GM10266 (cell line): Measurements from ENCODE around the gene KIAA0825.

ENCODE experiments used
- DNase-seq: peaks from one replicate; pipeline ENCODE4 v3.0.0; 2012; ENCODE audit errors: extremely low spot score
- CTCF ChIP-seq: IDR thresholded peaks from 2 replicates; pipeline ENCODE4 v1.5.1; 2012; ENCODE audit warnings: mild to moderate bottlenecking, low read depth; ENCODE audit not compliant: control insufficient read depth, insufficient read depth; ENCODE audit errors: missing control alignments

The KIAA0825 gene

DNA sequence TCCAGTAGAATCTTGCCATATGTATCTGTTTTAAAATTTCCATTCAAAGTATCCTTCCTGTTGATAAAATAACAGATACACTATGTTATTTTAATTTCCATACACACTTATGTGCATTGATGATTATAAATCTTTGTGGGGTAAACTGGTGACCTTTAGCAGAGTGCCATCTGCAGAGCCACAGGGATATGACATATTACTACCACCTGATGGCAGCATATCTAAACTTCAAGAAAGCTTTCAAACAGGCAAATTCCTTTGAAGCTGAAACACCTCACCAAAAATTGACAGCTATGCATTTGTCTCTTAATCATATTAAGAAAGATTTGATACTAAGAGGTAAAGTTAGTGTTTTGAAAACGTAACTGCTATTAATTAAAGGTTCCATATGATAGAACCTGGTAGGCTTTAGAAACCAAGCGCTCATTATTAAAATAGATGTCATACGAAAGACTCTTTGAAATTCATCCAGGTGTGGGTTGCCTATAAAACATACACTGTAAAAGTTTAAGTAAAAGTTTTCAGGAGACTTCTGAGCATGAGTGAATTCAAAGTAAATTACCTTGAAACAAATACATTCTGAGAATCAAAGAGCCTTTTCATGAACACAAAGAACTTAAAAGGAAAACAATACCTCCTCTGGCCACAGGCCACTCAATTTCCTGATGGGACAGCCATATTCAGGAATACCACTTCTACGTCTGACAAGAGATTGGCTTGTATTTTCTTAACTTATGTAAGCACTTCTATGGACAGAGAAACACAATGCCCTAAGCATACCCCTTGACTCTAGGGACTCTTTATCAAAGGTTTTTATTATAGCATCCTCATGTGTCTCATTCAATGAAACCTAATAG is 93.3 kb downstream of the KIAA0825 start:
- DNase-seq = peak; percentile 47
- peak; percentile 73 for TF ChIP-seq CTCF

DNA sequence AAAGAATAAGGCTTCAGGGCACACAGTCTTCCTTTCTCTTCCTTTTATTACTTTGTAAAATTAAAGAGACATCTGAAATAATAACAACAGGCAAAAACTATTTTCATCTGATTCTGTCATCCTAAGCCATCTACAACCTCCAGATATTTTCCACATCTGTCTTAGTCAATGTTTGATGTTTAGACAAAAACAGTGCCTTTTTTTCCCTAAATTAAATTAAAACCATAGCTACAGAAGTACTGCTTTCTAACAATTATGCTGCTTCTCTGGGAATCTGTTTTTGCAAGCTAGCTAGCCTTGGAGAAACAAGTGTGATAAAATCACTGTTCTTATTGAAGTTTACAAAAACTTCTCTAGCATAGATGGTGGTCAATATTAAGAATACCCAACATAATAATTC is 95.4 kb downstream of the KIAA0825 start:
- TF ChIP-seq CTCF = no peak

GRCh38 chr5:94522117-94522516 is 96.3 kb downstream of the KIAA0825 start:
- no peak for DNase-seq

More for the DNA sequence above, 95.4 kb downstream of the KIAA0825 start:
- no peak for DNase-seq

GRCh38 chr5:94517490-94518488 is 100.6 kb downstream of the KIAA0825 start:
- no peak for TF ChIP-seq CTCF
- no peak for DNase-seq

More at GRCh38 chr5:94522117-94522516, 96.3 kb downstream of the KIAA0825 start:
- TF ChIP-seq CTCF = no peak

- no peak for DNase-seq
- TF ChIP-seq CTCF = no peak
Measured at GRCh38 chr5:94516148-94516547, 102.3 kb downstream of the KIAA0825 start.

GRCh38 chr5:94508461-94509148 is 109.8 kb downstream of the KIAA0825 start:
- TF ChIP-seq CTCF = no peak
- DNase-seq = no peak
